ENCODE results near the gene SAMD7. TPM values are rescaled to one million over a fixed set of nuclear protein-coding genes. Genes with fewer than 3 reads are reported as not detected.

Gene SAMD7
- polyA plus RNA-seq, 3 donors = not detected

GRCh38 chr3:169984292-169984691, 72.9 kb downstream of the SAMD7 start:
- no peak overlapping the region for H3K9ac ChIP-seq (ENCODE audit: insufficient read depth, low read length, poor library complexity, severe bottlenecking)
- peaks cover 65 to 79% of the 10 kb centered on the region in 2 donors for H3K36me3 Mint-ChIP-seq
- WGBS (ENCODE audit: insufficient coverage) = 20% methylated on average over 1 of the region's 3 CpGs
- H4K20me1 ChIP-seq (ENCODE audit: insufficient read depth, low read length) = peaks cover 5% of the 10 kb centered on the region
- no peak overlapping the region for H3K27ac ChIP-seq (ENCODE audit: low read depth in 1 of 2, low read length in 2 of 2)
- H3K9me3 Mint-ChIP-seq = peaks cover 0 to 2% (median 0%) of the 10 kb centered on the region in 7 donors
- peaks cover 12% of the 10 kb centered on the region for H3K4me1 Mint-ChIP-seq
- intact Hi-C loops (cut with micrococcal nuclease) = loop anchor here in 1 of 2 donors (10.0 kb wide), 1 partner anchor 51 kb away; the partner anchor contains the start of gene GPR160
- peak overlapping the region in 2 of 7 donors; percentile 28 to 38 for H3K27ac Mint-ChIP-seq
- H3K36me3 ChIP-seq (replicated peaks in 1 of 2; ENCODE audit: control insufficient read depth in 1 of 2, insufficient read depth in 2 of 2, low read length in 2 of 2) = peaks cover 86 to 92% of the 10 kb centered on the region in 2 donors
- H3K4me3 Mint-ChIP-seq = no peak overlapping the region
- peaks cover 14% of the 10 kb centered on the region for H3K79me2 ChIP-seq (ENCODE audit: insufficient read depth, low read length)
- H3K4me3 ChIP-seq (replicated peaks in 1 of 3; ENCODE audit: low read depth in 2 of 3, low read length in 3 of 3) = no peak overlapping the region
- peaks cover 10 to 13% of the 10 kb centered on the region in 2 donors for H3K4me1 ChIP-seq (ENCODE audit: control insufficient read depth in 1 of 2, insufficient read depth in 2 of 2, low read length in 2 of 2)
- TF ChIP-seq CTCF (IDR thresholded peaks at IDR 0.05) = no peak
- no peaks in the 10 kb centered on the region for H3K9me3 ChIP-seq (replicated peaks in 1 of 2; ENCODE audit: control insufficient read depth in 1 of 2, insufficient read depth in 1 of 2, low read length in 2 of 2)
- H3K27me3 Mint-ChIP-seq (ENCODE audit: low read depth in 3 of 3) = no peaks in the 10 kb centered on the region
- DNase-seq = no peak
- H2AFZ ChIP-seq (ENCODE audit: insufficient read depth, low read depth, low read length, poor library complexity, severe bottlenecking) = no peak overlapping the region
- no peak overlapping the region for H3K4me2 ChIP-seq (replicated peaks; ENCODE audit: extremely low read depth, low read length, poor library complexity, severe bottlenecking)
- H3K27me3 ChIP-seq (ENCODE audit: control insufficient read depth in 2 of 2, insufficient read depth in 2 of 2, low read length in 2 of 2) = no peaks in the 10 kb centered on the region

Other genes with a start within 250 kb of the SAMD7 start
- gene MECOM, start 247.9 kb upstream of the SAMD7 start, polyA plus RNA-seq = not detected
- under 1 TPM in 2 of 3 donors, not detected in 1; 0.33 to 0.76 TPM for gene TERC, start 146.5 kb upstream of the SAMD7 start, polyA plus RNA-seq
- gene ACTRT3, start 142.0 kb upstream of the SAMD7 start, polyA plus RNA-seq = under 1 TPM in 2 of 3 donors, not detected in 1; 0.03 to 0.08 TPM
- gene MYNN, start 138.2 kb upstream of the SAMD7 start, polyA plus RNA-seq = 1 to 10 TPM; 6.3 to 9.0 (median 8.7) TPM
- not detected for gene LRRIQ4, start 98.7 kb upstream of the SAMD7 start, polyA plus RNA-seq
- under 1 TPM; 0.25 to 0.61 (median 0.43) TPM for gene LRRC34, start 98.7 kb upstream of the SAMD7 start, polyA plus RNA-seq
- gene LRRC31, start 41.6 kb upstream of the SAMD7 start, polyA plus RNA-seq = not detected
- gene SEC62, start 55.2 kb downstream of the SAMD7 start, polyA plus RNA-seq = 100 to 1,000 TPM in 1 of 3 donors, 10 to 100 TPM in 2; 15.6 to 117 (median 95.2) TPM
- 10 to 100 TPM; 10.0 to 19.7 (median 11.5) TPM for gene GPR160, start 126.4 kb downstream of the SAMD7 start, polyA plus RNA-seq